ENCODE measurements around the gene NOL4L.

Gene NOL4L

GRCh38 chr20:32487381-32487780, 97.8 kb downstream of the NOL4L start:
- in situ Hi-C loops (cut with MboI; ENCODE audit: low sequenced_read_pairs) = no loop called here

GRCh38 chr20:32485770-32486478, 99.2 kb downstream of the NOL4L start:
- in situ Hi-C loops (cut with MboI; ENCODE audit: low sequenced_read_pairs) = no loop called here

- in situ Hi-C loops (cut with MboI; ENCODE audit: low sequenced_read_pairs) = no loop called here
These were observed 100.0 kb downstream of the NOL4L start for GRCh38 chr20:32484958-32485769.

GRCh38 chr20:32484225-32484957, 100.7 kb downstream of the NOL4L start:
- in situ Hi-C loops (cut with MboI; ENCODE audit: low sequenced_read_pairs) = no loop called here

- in situ Hi-C loops (cut with MboI; ENCODE audit: low sequenced_read_pairs) = no loop called here
These were observed 101.5 kb downstream of the NOL4L start for GRCh38 chr20:32483351-32484224.

- in situ Hi-C loops (cut with MboI; ENCODE audit: low sequenced_read_pairs) = no loop called here
These were observed 102.5 kb downstream of the NOL4L start for GRCh38 chr20:32482442-32483261.

GRCh38 chr20:32482143-32482441, 103.0 kb downstream of the NOL4L start:
- in situ Hi-C loops (cut with MboI; ENCODE audit: low sequenced_read_pairs) = no loop called here

GRCh38 chr20:32481311-32482142, 103.6 kb downstream of the NOL4L start:
- in situ Hi-C loops (cut with MboI; ENCODE audit: low sequenced_read_pairs) = no loop called here

- in situ Hi-C loops (cut with MboI; ENCODE audit: low sequenced_read_pairs) = no loop called here
These were observed 104.5 kb downstream of the NOL4L start for GRCh38 chr20:32480371-32481241.

- in situ Hi-C loops (cut with MboI; ENCODE audit: low sequenced_read_pairs) = no loop called here
These were observed 105.4 kb downstream of the NOL4L start for GRCh38 chr20:32479697-32480171.

GRCh38 chr20:32479012-32479411, 106.1 kb downstream of the NOL4L start:
- in situ Hi-C loops (cut with MboI; ENCODE audit: low sequenced_read_pairs) = no loop called here

- in situ Hi-C loops (cut with MboI; ENCODE audit: low sequenced_read_pairs) = no loop called here
These were observed 106.6 kb downstream of the NOL4L start for GRCh38 chr20:32478576-32478975.

- in situ Hi-C loops (cut with MboI; ENCODE audit: low sequenced_read_pairs) = no loop called here
These were observed 107.3 kb downstream of the NOL4L start for GRCh38 chr20:32477594-32478512.

GRCh38 chr20:32476684-32477593, 108.2 kb downstream of the NOL4L start:
- in situ Hi-C loops (cut with MboI; ENCODE audit: low sequenced_read_pairs) = no loop called here

GRCh38 chr20:32474967-32475811, 109.9 kb downstream of the NOL4L start:
- in situ Hi-C loops (cut with MboI; ENCODE audit: low sequenced_read_pairs) = no loop called here

Data from hTERT RPE-1 (cell line).